ENCODE data around the gene FOXA1. TPM values are rescaled to one million over a fixed set of nuclear protein-coding genes. Genes with fewer than 3 reads are reported as not detected.

The FOXA1 gene
- polyA plus RNA-seq, 1 experiment = 0.07 TPM

DNA sequence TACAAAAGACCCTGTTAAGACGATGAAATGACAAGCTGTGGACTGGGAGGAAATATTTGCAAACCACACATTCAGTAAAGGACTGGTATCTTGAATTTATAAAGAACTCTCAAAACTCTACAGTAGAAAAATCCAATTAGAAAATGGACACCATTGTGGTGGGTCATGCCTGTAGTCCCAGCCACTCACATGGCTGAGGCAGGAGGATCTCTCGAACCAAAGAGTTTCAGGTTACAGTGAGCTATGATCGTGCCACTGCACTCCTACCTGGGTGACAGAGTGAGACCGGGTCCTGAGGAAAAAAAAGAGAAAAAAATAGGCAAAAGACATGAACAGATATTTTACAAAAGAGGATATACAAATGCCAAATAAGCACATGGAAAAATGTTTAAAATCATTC, 42.3 kb upstream of the FOXA1 start:
- TF ChIP-seq, protein P1, sequence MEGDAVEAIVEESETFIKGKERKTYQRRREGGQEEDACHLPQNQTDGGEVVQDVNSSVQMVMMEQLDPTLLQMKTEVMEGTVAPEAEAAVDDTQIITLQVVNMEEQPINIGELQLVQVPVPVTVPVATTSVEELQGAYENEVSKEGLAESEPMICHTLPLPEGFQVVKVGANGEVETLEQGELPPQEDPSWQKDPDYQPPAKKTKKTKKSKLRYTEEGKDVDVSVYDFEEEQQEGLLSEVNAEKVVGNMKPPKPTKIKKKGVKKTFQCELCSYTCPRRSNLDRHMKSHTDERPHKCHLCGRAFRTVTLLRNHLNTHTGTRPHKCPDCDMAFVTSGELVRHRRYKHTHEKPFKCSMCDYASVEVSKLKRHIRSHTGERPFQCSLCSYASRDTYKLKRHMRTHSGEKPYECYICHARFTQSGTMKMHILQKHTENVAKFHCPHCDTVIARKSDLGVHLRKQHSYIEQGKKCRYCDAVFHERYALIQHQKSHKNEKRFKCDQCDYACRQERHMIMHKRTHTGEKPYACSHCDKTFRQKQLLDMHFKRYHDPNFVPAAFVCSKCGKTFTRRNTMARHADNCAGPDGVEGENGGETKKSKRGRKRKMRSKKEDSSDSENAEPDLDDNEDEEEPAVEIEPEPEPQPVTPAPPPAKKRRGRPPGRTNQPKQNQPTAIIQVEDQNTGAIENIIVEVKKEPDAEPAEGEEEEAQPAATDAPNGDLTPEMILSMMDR (IDR thresholded peaks at IDR 0.05; ENCODE audit: low read depth, low read length) = no peak
- Histone ChIP-seq H3K27ac (ENCODE audit: low read depth, low read length) (no peak overlapping the region), H3K9me3 (ENCODE audit: control insufficient read depth, insufficient read depth, low read length) (no peaks in the 10 kb centered on the region), H3K4me3 (ENCODE audit: low read depth, low read length) (no peak overlapping the region), H3K27me3 (ENCODE audit: control insufficient read depth, insufficient read depth, low read length) (peaks cover 1% of the 10 kb centered on the region)
- ChIA-PET POLR2A (no interaction called here), CTCF (interaction anchor here (1.0 kb wide), 1 partner anchor 19 kb away, joined by 4 read pairs; no protein-coding TSS in a partner anchor)
- DNase-seq (ENCODE audit: low read depth, low spot score) = no peak

DNA sequence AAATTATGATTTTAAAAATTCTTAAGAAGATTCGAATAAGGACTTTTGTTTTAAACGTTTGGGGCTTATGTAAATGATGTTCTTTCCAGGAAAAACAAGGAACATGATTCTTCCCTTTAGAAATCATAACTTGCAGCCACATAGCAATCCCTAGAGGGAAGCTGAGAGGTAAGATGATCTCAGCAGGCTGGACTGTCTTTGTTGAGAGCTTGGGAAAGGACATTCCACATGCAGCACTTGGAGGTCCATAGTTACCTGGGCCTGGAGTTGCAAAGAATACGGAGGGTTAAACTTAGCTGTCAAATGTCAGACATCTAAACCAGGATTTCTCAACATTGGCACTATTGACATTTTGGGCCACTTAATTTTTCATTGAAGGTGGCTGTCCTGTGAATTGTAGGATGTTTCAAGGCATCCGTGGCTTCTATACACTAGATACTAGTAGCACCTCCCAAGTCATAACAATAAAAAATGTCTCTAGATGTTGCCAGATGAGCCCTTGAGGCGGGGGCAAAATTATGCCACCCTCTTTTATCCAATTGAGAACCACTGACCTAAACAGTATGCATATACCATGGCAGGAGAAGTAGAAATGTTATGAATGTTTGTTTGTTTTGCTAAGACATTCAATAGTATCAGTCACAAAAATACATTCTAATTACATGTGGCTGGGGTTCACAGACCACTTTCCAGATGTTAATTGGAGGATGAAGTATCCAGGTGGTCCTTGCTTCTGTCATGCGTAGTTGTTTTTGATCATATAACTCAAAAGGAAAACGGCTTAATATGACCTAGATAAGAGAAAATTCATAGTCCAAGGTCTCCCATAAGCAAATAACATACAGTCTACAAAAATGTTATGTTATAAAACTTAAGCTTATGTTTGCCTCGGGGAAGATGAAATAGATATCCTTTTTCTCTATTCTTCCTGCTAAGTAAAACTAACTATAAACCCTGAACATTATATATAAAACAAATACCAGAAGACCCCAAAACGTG, 30.8 kb upstream of the FOXA1 start:
- ChIA-PET CTCF (no interaction called here), POLR2A (no interaction called here)
- no peak for DNase-seq (ENCODE audit: low read depth, low spot score)
- H3K4me3 ChIP-seq (ENCODE audit: low read depth, low read length) = no peak overlapping the region
- H3K9me3 ChIP-seq (ENCODE audit: control insufficient read depth, insufficient read depth, low read length) = peaks cover 5% of the 10 kb centered on the region; the same call in 1 of the 2 replicates
- TF ChIP-seq, protein P1 (IDR thresholded peaks at IDR 0.05; ENCODE audit: low read depth, low read length) = no peak
- peaks cover 2% of the 10 kb centered on the region for H3K27me3 ChIP-seq (ENCODE audit: control insufficient read depth, insufficient read depth, low read length)
- H3K27ac ChIP-seq (ENCODE audit: low read depth, low read length) = no peak overlapping the region

DNA sequence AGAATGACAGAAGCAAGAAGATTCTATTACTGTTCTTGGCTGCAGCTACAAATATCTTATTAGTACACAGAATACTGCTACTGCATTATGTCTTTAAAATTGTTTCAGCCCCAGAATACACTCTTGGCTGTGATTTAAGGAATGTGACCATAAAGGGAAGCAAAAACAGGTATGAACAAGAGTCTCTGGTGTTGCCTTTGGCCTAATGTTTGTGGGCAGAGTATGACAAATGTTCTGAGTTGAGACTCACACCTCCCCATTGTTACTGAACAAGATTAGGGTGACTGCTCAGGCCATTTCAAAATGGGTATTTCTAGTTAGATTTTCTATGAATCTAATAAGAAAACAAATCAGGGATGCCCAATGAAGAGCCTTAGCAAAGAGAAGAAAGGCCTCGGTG, 28.9 kb upstream of the FOXA1 start:
- TF ChIP-seq, protein P1 (IDR thresholded peaks at IDR 0.05; ENCODE audit: low read depth, low read length) = no peak
- H3K4me3 ChIP-seq (ENCODE audit: low read depth, low read length) = no peak overlapping the region
- H3K27ac ChIP-seq (ENCODE audit: low read depth, low read length) = no peak overlapping the region
- peaks cover 5% of the 10 kb centered on the region; the same call in 1 of the 2 replicates for H3K9me3 ChIP-seq (ENCODE audit: control insufficient read depth, insufficient read depth, low read length)
- CTCF ChIA-PET = no interaction called here
- H3K27me3 ChIP-seq (ENCODE audit: control insufficient read depth, insufficient read depth, low read length) = peaks cover 2% of the 10 kb centered on the region
- DNase-seq (ENCODE audit: low read depth, low spot score) = no peak
- POLR2A ChIA-PET = no interaction called here

DNA sequence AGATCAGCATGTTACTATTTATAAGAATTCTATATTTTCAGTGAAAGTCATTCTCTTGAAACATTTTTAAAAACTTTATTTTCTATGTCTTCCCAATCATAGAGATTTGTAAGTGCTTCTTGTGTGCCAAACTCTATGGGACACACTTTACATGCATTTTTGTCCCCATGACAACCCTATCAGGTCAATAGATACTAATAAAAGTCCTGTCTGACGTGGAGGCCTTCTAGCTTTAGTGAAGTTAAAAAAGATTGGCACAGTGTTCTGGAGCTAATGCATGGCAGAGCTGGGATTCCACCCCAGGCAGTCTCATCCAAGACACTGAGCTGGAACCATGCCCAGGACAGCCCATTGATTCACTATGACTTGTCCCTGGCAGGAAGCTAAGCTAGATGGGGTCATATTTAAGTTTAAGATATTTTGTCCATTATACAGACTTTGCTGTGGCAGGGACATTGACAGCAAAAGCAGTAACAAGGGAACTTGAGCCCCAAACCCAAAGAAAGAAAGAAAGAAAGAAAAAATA, 28.4 kb upstream of the FOXA1 start:
- H3K4me3 ChIP-seq (ENCODE audit: low read depth, low read length) = no peak overlapping the region
- CTCF ChIA-PET = interaction anchor here (1.3 kb wide), 1 partner anchor 377 kb away, joined by 3 read pairs; no protein-coding TSS in a partner anchor
- POLR2A ChIA-PET = interaction anchor here (0.6 kb wide), 1 partner anchor 483 kb away, joined by 4 read pairs; no protein-coding TSS in a partner anchor
- H3K9me3 ChIP-seq (ENCODE audit: control insufficient read depth, insufficient read depth, low read length) = peaks cover 5% of the 10 kb centered on the region; the same call in 1 of the 2 replicates
- H3K27me3 ChIP-seq (ENCODE audit: control insufficient read depth, insufficient read depth, low read length) = peaks cover 2% of the 10 kb centered on the region
- H3K27ac ChIP-seq (ENCODE audit: low read depth, low read length) = no peak overlapping the region
- no peak for DNase-seq (ENCODE audit: low read depth, low spot score)
- TF ChIP-seq, protein P1 (IDR thresholded peaks at IDR 0.05; ENCODE audit: low read depth, low read length) = no peak

Data from AG04450 (cell line).